GM12878 (cell line): ENCODE results near the gene PLCG2. TPM values are rescaled to one million over a fixed set of nuclear protein-coding genes. Genes with fewer than 3 reads are reported as not detected.
A peak's percentile ranks its signal among the peaks of the same experiment; 100 is the strongest.

ENCODE experiments used
- BACH1 ChIP-seq: fragments of 450-650 bp; IDR thresholded peaks from 2 replicates; pipeline ENCODE4 v1.6.1; 2017; ENCODE audit warnings: mild to moderate bottlenecking, borderline replicate concordance
- BCL11A ChIP-seq: IDR thresholded peaks from 2 replicates; pipeline ENCODE4 v1.6.1; 2011; ENCODE audit warnings: low read depth, low read length
- CBX3 ChIP-seq: fragments of 200-600 bp; sonication (generic); IDR thresholded peaks from 2 replicates; pipeline ENCODE4 v1.6.1; 2016; ENCODE audit warnings: low read depth, borderline replicate concordance
- CHD1 ChIP-seq: IDR thresholded peaks from 2 replicates; pipeline ENCODE4 v1.6.1; 2012; ENCODE audit warnings: low read depth, low read length, improper control_type of control experiment
- CHD2 ChIP-seq: IDR thresholded peaks from 2 replicates; pipeline ENCODE4 v1.6.1; 2011; ENCODE audit warnings: low read depth, low read length, improper control_type of control experiment, borderline replicate concordance
- CREM ChIP-seq: IDR thresholded peaks from 2 replicates; pipeline ENCODE4 v1.6.1; 2014; ENCODE audit warnings: antibody characterized with exemption, low read depth
- E2F4 ChIP-seq: IDR thresholded peaks from 2 replicates; pipeline ENCODE4 v1.6.1; 2012; ENCODE audit warnings: low read depth, low read length, improper control_type of control experiment
- FOS ChIP-seq: IDR thresholded peaks from 3 replicates; pipeline ENCODE4 v1.6.1; 2011; ENCODE audit warnings: borderline replicate concordance; ENCODE audit not compliant: insufficient read length; ENCODE audit errors: extremely low read depth
- GABPA ChIP-seq: IDR thresholded peaks from 2 replicates; pipeline ENCODE4 v1.6.1; 2014; ENCODE audit warnings: antibody characterized with exemption, low read depth, mild to moderate bottlenecking, inconsistent platforms
- IKZF1 ChIP-seq: fragments of 450-650 bp; conservative IDR thresholded peaks from 2 replicates; pipeline ENCODE4 v1.6.1; 2017; ENCODE audit warnings: antibody characterized with exemption, mild to moderate bottlenecking
- IRF5 ChIP-seq: fragments of 450-650 bp; IDR thresholded peaks from 2 replicates; pipeline ENCODE4 v1.6.1; 2017; ENCODE audit warnings: borderline replicate concordance
- KAT2A ChIP-seq: conservative IDR thresholded peaks from 2 replicates; pipeline ENCODE4 v1.6.1; 2011; ENCODE audit warnings: low read depth, low read length; ENCODE audit not compliant: control insufficient read depth
- MEF2B ChIP-seq: fragments of 450-650 bp; IDR thresholded peaks from 2 replicates; pipeline ENCODE4 v1.6.1; 2018; ENCODE audit warnings: mild to moderate bottlenecking, moderate library complexity; ENCODE audit not compliant: partially characterized antibody, poor library complexity, severe bottlenecking
- MXI1 ChIP-seq: fragments of 150-350 bp; IDR thresholded peaks from 2 replicates; pipeline ENCODE4 v1.6.1; 2011; ENCODE audit warnings: low read depth, mild to moderate bottlenecking, inconsistent platforms, low read length, improper control_type of control experiment
- PAX5 ChIP-seq: IDR thresholded peaks from 2 replicates; pipeline ENCODE4 v1.6.1; 2011; ENCODE audit warnings: low read depth, low read length, borderline replicate concordance
- RAD21 ChIP-seq: IDR thresholded peaks from 2 replicates; pipeline ENCODE4 v1.6.1; 2011; ENCODE audit warnings: mild to moderate bottlenecking, low read depth, low read length, moderate library complexity; ENCODE audit not compliant: insufficient read depth
- SIN3A ChIP-seq: IDR thresholded peaks from 2 replicates; pipeline ENCODE4 v1.6.1; 2012; ENCODE audit warnings: low read depth, low read length, improper control_type of control experiment
- STAT3 ChIP-seq: IDR thresholded peaks from 2 replicates; pipeline ENCODE4 v1.6.1; 2011; ENCODE audit warnings: low read depth, low read length, improper control_type of control experiment
- SUZ12 ChIP-seq: fragments of 200-600 bp; sonication (generic); IDR thresholded peaks from one replicate; pipeline ENCODE4 v1.6.1; 2018; ENCODE audit warnings: antibody characterized with exemption, mild to moderate bottlenecking; ENCODE audit not compliant: unreplicated experiment
- polyA plus RNA-seq, 11 experiments: library from polyadenylated mRNA; depleted of rRNA in 4 of 11; unstranded in 6 of 11; stranded (reverse) in 5 of 11; fragments of >200 nt; fragmentation: Nextera tagmentation in 4 of 11; fragmentation: Illumina TruSeq in 1 of 11; extraction: Ambion mirVana in 4 of 11; extraction: Trizol in 1 of 11; gene quantifications; 1 replicate in 1 of 11; 2 replicates in 10 of 11; pipeline versions ENCODE4 v1.2.1 to v1.2.3, GENCODE V29; 2011 to 2016; ENCODE audit warnings: inconsistent platforms in 2 of 11, missing spikeins in 2 of 11, low read depth in 1 of 11
- total RNA-seq, 4 experiments: library from RNA; depleted of rRNA in 3 of 4; stranded (reverse); fragments of >200 nt in 3 of 4; fragmentation: Illumina TruSeq in 1 of 4; extraction: Trizol in 1 of 4; gene quantifications; 2 replicates each; pipeline versions ENCODE4 v1.2.1 to v1.2.3, GENCODE V29; 2013 to 2021
- TF ChIP-seq, protein P1 (sequence below): fragments of 450-650 bp; formaldehyde crosslinking; IDR thresholded peaks from 2 replicates; pipeline ENCODE4 v1.4.0; 2020; ENCODE audit warnings: mild to moderate bottlenecking, moderate library complexity
- TF ChIP-seq, protein P2 (sequence below): fragments of 450-650 bp; formaldehyde crosslinking; IDR thresholded peaks from 2 replicates; pipeline ENCODE4 v1.5.0; 2022; ENCODE audit warnings: mild to moderate bottlenecking, missing genetic modification characterization

PLCG2 gene
- total and polyA plus RNA-seq, 10 of the 15 experiments (the other 5 are each of a cell fraction or from before 2014, with no cell fraction given) = 47.6 to 256 (median 149) TPM

DNA sequence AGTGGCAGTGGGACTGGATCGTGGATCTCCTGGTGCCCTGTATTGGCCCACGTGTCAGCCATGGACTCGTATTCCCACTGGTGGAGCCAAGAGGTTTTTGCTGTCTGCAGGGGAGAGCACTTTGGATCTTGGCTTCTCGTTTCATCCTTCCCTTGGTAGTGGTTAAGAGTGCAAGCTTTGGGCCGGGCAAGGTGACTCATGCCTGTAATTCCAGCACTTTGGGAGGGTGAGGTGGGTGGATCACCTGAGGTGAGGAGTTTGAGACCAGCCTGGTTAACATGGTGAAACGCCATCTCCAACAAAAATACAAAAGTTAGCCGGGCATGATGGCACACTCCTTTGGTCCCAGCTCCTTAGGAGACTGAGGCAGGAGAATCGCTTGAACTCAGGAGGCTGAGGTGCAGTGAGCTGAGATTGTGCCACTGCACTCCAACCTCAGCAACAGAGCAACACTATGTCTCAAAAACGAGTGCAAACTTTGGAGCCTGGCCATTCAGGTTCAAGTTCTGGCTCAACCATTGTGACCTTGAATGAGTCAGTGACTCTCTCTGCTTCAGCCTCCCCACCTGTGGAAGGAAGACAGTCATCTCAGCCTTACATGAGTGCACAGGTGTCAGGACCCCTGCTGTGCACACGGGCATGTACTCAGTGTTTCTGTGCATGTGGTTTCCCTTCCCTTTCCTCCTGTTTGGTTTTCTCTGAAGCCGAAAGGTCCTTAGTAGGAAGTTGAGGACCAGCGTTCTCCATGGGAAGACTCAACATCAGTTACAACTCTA, 57.4 kb downstream of the PLCG2 start (continued):
- TF ChIP-seq, protein P1, sequence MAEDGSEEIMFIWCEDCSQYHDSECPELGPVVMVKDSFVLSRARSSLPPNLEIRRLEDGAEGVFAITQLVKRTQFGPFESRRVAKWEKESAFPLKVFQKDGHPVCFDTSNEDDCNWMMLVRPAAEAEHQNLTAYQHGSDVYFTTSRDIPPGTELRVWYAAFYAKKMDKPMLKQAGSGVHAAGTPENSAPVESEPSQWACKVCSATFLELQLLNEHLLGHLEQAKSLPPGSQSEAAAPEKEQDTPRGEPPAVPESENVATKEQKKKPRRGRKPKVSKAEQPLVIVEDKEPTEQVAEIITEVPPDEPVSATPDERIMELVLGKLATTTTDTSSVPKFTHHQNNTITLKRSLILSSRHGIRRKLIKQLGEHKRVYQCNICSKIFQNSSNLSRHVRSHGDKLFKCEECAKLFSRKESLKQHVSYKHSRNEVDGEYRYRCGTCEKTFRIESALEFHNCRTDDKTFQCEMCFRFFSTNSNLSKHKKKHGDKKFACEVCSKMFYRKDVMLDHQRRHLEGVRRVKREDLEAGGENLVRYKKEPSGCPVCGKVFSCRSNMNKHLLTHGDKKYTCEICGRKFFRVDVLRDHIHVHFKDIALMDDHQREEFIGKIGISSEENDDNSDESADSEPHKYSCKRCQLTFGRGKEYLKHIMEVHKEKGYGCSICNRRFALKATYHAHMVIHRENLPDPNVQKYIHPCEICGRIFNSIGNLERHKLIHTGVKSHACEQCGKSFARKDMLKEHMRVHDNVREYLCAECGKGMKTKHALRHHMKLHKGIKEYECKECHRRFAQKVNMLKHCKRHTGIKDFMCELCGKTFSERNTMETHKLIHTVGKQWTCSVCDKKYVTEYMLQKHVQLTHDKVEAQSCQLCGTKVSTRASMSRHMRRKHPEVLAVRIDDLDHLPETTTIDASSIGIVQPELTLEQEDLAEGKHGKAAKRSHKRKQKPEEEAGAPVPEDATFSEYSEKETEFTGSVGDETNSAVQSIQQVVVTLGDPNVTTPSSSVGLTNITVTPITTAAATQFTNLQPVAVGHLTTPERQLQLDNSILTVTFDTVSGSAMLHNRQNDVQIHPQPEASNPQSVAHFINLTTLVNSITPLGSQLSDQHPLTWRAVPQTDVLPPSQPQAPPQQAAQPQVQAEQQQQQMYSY (CRISPR knock-in tag) = no peak
- TF ChIP-seq GABPA (no peak), KAT2A (no peak), BACH1 (no peak), FOS (no peak), STAT3 (no peak), BCL11A (no peak; the same call in 1 of the 2 replicates), E2F4 (no peak), MXI1 (0 out of 2 replicates have a peak, but pooled peaks have one; percentile 37), IKZF1 (0 out of 2 replicates have a peak, but pooled peaks have one; percentile 15), PAX5 (0 out of 2 replicates have a peak, but pooled peaks have one; percentile 72), CBX3 (no peak), MEF2B (no peak), RAD21 (no peak), SIN3A (no peak), CHD2 (no peak), CREM (peak; percentile 73; the same call in 1 of the 2 replicates), IRF5 (no peak), CHD1 (no peak), SUZ12 (no peak)
- TF ChIP-seq, protein P2, sequence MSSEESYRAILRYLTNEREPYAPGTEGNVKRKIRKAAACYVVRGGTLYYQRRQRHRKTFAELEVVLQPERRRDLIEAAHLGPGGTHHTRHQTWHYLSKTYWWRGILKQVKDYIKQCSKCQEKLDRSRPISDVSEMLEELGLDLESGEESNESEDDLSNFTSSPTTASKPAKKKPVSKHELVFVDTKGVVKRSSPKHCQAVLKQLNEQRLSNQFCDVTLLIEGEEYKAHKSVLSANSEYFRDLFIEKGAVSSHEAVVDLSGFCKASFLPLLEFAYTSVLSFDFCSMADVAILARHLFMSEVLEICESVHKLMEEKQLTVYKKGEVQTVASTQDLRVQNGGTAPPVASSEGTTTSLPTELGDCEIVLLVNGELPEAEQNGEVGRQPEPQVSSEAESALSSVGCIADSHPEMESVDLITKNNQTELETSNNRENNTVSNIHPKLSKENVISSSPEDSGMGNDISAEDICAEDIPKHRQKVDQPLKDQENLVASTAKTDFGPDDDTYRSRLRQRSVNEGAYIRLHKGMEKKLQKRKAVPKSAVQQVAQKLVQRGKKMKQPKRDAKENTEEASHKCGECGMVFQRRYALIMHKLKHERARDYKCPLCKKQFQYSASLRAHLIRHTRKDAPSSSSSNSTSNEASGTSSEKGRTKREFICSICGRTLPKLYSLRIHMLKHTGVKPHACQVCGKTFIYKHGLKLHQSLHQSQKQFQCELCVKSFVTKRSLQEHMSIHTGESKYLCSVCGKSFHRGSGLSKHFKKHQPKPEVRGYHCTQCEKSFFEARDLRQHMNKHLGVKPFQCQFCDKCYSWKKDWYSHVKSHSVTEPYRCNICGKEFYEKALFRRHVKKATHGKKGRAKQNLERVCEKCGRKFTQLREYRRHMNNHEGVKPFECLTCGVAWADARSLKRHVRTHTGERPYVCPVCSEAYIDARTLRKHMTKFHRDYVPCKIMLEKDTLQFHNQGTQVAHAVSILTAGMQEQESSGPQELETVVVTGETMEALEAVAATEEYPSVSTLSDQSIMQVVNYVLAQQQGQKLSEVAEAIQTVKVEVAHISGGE (CRISPR knock-in tag) = no peak
